IPS DF 6.9 (cell line): ENCODE results near the gene SCNN1G.
"Not testable (repeated sequence)": the region's sequence is repeated elsewhere in the genome, so short reads cannot be mapped to it uniquely, and the experiment has no call there.

Experiments
- DNase-seq: peaks from one replicate; pipeline ENCODE4 v3.0.0-alpha.2; 2013; ENCODE audit warnings: low read depth, low spot score
- H3K27ac ChIP-seq: one replicate; pipeline ENCODE4 v1.5.1; 2013; ENCODE audit warnings: low read length, control low read depth
- H3K27me3 ChIP-seq: 2 replicates; pipeline ENCODE4 v1.6.1; 2013; ENCODE audit warnings: mild to moderate bottlenecking, low read length; ENCODE audit not compliant: control insufficient read depth, insufficient read depth
- H3K36me3 ChIP-seq: 2 replicates; pipeline ENCODE4 v1.6.1; 2013; ENCODE audit warnings: low read length; ENCODE audit not compliant: control insufficient read depth, insufficient read depth
- H3K4me1 ChIP-seq: 2 replicates; pipeline ENCODE4 v1.6.1; 2013; ENCODE audit warnings: low read length; ENCODE audit not compliant: control insufficient read depth, insufficient read depth
- H3K4me3 ChIP-seq: 2 replicates; pipeline ENCODE4 v1.5.1; 2013; ENCODE audit warnings: mild to moderate bottlenecking, low read length
- H3K9me3 ChIP-seq: 2 replicates; pipeline ENCODE4 v1.6.1; 2013; ENCODE audit warnings: low read length, inconsistent platforms; ENCODE audit not compliant: control insufficient read depth, insufficient read depth
- WGBS: extraction: QIAGEN DNeasy Blood & Tissue Kit; methylation state at CpG from one replicate; pipeline ENCODE4 v1.1.7; 2013; ENCODE audit warnings: mixed read lengths, missing lambda C conversion rate; ENCODE audit not compliant: insufficient read length, insufficient coverage; 5-methylcytosine and 5-hydroxymethylcytosine counted together

SCNN1G gene

DNA sequence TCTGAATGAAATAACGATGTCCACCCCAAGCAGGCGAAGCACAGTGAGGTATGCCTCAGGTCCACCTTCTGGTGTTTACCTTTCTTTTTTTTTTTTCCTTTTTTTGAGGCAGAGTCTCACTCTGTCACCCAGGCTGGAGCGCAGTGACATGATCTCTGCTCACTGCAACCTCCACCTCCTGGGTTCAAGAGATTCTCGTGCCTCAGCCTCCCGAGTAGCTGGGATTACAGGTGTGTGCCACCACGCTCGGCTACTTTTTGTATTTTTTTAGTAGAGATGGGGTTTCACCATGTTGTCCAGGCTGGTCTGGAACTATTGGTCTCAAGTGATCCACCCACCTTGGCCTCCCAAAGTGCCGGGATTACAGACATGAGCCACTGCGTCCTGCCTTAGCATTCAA lies 38.2 kb upstream of the SCNN1G start:
- not testable (repeated sequence) for H3K27ac ChIP-seq, H3K4me1 ChIP-seq, DNase-seq, H3K36me3 ChIP-seq, H3K4me3 ChIP-seq, H3K9me3 ChIP-seq, H3K27me3 ChIP-seq
- no CpG with 5 or more reads among the region's 9 CpGs for WGBS

DNA sequence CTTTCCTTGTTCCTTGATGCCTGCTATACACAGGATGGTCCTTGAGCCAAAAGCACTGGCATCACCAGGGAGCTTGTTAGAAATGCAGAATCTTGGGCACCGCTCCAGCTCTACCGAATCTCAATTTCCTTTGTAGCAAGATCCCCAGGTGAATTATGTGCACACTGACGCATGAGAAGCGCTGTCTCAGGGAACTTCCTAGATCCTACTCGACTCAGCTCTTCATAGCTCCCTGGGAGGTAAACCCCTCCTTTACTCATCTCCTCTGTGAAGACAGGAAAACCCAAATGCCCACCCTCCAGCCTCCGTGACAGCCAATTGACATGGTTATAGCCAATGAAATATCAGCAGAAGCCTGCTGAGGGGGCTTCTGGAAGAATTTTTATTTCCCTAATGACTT lies 37.4 kb upstream of the SCNN1G start:
- no peak overlapping the region for H3K27ac ChIP-seq
- WGBS, result no CpG with 5 or more reads among the region's 6 CpGs
- no peaks in the 10 kb centered on the region for H3K36me3 ChIP-seq
- DNase-seq, result no peak
- no peaks in the 10 kb centered on the region for H3K27me3 ChIP-seq
- no peak overlapping the region for H3K4me3 ChIP-seq
- peaks cover 7% of the 10 kb centered on the region; the same call in 1 of the 2 replicates for H3K4me1 ChIP-seq
- H3K9me3 ChIP-seq, result no peaks in the 10 kb centered on the region

DNA sequence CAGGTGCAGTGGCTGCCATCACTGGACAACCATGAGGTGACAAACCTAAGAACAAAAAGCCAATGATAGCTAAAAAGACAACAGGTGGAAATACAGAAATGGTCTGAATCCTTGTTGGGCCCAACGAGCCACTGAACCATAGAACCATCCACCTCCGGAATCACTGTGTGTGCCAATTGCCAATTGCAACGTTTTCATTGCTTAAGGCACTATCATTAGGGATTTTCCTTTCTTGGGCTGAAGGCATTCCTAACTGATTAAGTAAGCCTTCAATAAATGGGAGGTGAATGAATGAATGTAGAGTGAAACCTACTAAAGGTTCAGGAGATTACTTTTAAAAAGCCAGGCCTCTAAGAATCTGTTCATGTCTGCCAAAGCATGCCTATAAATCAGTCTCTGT lies 36.9 kb upstream of the SCNN1G start:
- Histone ChIP-seq H3K4me1 (peaks cover 7% of the 10 kb centered on the region; the same call in 1 of the 2 replicates), H3K9me3 (no peaks in the 10 kb centered on the region), H3K27ac (no peak overlapping the region), H3K4me3 (no peak overlapping the region), H3K36me3 (no peaks in the 10 kb centered on the region), H3K27me3 (no peaks in the 10 kb centered on the region)
- DNase-seq, result no peak
- no CpG with 5 or more reads among the region's 3 CpGs for WGBS

DNA sequence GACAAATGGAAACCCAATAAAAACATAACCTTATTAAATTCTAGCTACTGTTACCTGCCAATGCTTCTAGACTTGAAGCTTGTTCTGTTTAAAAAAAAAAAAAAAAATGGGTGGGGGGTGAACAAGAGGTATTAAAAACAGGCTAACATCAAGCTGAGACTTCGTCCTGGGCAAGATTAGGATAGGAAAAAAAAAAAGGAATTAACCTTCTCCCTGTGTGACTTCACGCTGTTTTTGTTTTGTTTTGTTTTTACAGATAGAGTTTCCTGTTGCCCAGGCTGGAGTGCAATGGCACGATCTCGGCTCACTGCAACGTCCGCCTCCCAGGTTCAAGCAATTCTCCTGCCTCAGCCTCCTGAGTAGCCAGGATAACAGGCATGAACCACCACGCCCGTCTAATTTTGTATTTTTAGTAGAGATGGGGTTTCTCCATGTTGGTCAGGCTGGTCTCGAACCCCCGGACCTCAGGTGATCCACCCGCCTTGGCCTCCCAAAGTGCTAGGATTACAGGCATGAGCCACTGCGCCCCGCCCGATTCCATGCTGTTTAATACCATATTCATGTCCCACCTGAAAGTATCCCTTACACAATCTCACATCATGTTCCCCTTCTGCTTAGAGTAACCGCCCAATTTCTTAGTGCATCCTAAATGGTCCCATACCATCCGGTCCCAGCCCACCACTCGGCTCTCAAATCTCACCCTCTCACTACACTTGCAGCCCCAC lies 35.5 kb upstream of the SCNN1G start:
- peaks cover 7% of the 10 kb centered on the region; the same call in 1 of the 2 replicates for H3K4me1 ChIP-seq
- no peak for DNase-seq
- no CpG with 5 or more reads among the region's 17 CpGs for WGBS
- no peak overlapping the region for H3K4me3 ChIP-seq
- H3K27me3 ChIP-seq, result no peaks in the 10 kb centered on the region
- H3K27ac ChIP-seq, result no peak overlapping the region
- no peaks in the 10 kb centered on the region for H3K9me3 ChIP-seq
- no peaks in the 10 kb centered on the region for H3K36me3 ChIP-seq

DNA sequence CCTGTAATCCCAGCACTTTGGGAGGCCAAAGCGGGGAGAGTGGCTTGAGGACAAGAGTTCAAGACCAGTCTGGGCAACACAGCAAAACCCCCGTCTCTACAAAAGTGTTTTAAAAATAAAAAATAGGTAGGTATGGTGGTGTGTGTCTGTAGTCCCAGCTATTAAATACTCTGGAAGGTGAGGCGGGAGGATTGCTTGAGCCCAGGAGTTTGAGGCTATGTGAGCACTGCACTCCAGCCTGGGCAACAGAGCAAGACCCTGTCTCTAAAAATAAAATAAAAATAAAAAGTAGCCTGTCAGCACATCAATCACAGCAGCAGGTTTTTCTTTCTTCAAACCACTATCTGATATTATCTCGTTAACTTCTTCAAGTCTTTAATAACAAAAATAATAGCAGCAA lies 34.9 kb upstream of the SCNN1G start:
- no CpG with 5 or more reads among the region's 4 CpGs for WGBS
- Histone ChIP-seq H3K27me3 (no peaks in the 10 kb centered on the region), H3K27ac (no peak overlapping the region), H3K4me1 (peaks cover 7% of the 10 kb centered on the region; the same call in 1 of the 2 replicates), H3K4me3 (no peak overlapping the region), H3K36me3 (no peaks in the 10 kb centered on the region), H3K9me3 (no peaks in the 10 kb centered on the region)
- DNase-seq, result no peak

DNA sequence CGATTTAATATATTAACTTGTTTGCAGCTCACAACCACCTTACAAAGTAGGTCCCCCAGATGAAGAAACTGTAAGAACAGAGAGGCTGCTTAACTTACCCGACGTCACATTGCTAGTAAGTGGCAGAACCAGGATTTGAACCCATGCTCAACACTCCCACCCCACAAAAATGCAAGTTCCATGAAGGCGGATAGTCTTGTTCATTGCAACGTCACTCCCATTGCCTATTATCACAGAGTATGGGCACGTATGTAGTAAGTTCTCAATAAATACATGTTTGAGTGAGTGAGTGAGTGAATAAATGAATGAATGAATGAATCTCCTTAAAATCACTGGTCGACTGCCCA lies 34.4 kb upstream of the SCNN1G start:
- Histone ChIP-seq H3K27ac (no peak overlapping the region), H3K36me3 (no peaks in the 10 kb centered on the region), H3K4me1 (peaks cover 7% of the 10 kb centered on the region; the same call in 1 of the 2 replicates), H3K4me3 (peak overlapping the region; percentile 44; the same call in 1 of the 2 replicates), H3K9me3 (no peaks in the 10 kb centered on the region), H3K27me3 (no peaks in the 10 kb centered on the region)
- no CpG with 5 or more reads among the region's 7 CpGs for WGBS
- DNase-seq, result no peak

DNA sequence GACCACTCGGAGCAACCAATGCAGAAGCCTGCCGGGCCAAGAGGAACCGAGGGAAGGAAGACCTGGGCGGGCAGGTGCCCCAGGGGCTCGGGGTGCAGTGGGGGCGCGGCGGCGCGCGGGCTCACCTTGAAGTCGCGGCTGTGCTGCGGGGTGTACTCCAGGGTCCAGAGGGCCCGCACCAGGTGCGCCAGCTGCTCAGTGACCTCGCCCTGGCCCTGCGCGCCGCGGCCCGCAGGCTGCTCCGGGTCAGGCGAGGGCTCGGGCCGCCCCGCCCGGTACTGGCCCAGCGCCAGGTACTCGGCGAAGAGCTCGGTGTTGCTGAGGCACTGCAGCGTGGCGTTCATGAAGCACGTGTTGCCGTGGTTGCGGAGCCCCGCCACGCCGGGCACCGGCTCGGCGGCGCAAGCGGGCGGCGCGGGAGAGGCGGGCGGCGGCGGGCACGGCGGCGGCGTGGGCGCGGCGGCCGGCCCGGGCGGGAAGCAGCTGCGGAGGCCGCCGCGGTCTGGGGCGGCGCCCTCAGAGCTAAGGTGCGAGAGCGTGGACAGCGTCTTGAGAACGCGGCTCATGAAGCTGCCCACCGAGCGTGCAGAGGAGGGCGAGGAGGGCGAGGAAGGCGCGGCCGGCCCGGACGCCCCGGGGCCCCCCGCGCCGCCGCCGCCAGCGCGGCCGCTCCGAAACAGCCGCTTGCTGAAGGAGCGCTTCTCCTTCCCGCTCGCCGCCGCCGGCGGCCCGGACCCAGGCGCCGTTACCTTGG lies 33.9 kb upstream of the SCNN1G start:
- no peak for DNase-seq
- no peaks in the 10 kb centered on the region for H3K27me3 ChIP-seq
- H3K27ac ChIP-seq, result no peak overlapping the region
- H3K36me3 ChIP-seq, result no peaks in the 10 kb centered on the region
- no CpG with 5 or more reads among the region's 103 CpGs for WGBS
- no peaks in the 10 kb centered on the region for H3K9me3 ChIP-seq
- peak overlapping the region; percentile 44 for H3K4me3 ChIP-seq
- peaks cover 6% of the 10 kb centered on the region; the same call in 1 of the 2 replicates for H3K4me1 ChIP-seq

DNA sequence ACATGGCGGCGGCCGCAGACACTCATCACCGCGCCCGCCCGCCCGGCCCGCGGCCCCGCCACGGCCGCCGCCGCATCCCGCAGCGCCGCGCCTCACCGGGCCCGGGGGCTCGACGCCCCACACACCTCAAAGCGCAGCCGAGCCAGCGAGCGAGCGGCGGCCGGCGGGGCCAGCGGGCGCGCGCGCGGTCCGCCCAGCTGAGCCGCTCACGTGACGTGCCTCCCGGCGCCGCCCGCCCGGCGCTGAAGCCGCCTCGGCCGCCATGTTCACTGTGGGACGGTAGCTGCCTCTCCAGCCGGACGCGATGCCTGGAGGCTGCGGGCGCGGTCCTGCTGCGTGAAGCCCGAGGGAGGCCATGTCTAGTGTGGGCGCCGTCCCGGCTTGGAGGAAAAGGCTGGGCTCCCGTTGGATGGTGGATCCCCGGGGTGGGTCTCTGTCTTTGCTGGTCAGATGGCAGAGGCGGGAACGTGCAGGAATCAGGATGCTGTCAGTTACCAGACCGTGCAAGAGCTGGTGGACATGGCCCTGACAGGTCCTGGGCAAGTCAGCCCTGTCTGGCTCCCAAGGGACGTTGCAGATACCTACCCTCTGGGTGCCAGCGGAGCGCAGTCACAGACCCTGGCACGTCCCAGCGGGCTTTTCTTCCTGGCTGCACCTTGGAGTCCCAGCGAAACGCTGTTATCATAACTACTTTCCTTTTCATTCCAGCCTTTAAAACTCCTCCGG lies 33.1 kb upstream of the SCNN1G start, which contains the start of gene USP31:
Gene USP31, minus strand, starts transcription at position 186 of the 726 bp plus-strand sequence. Its CDS starts 182 bp downstream, at position 4.
- peaks cover 6% of the 10 kb centered on the region; the same call in 1 of the 2 replicates for H3K4me1 ChIP-seq
- no peaks in the 10 kb centered on the region for H3K9me3 ChIP-seq
- H3K4me3 ChIP-seq, result peak within 1 kb of the TSS; percentile 44
- peak; percentile 84 for DNase-seq
- no CpG with 5 or more reads among the region's 75 CpGs for WGBS
- H3K27ac ChIP-seq, result no peak within 1 kb of the TSS
- no peaks in the 10 kb centered on the region for H3K27me3 ChIP-seq
- no peaks in the 10 kb centered on the region for H3K36me3 ChIP-seq

DNA sequence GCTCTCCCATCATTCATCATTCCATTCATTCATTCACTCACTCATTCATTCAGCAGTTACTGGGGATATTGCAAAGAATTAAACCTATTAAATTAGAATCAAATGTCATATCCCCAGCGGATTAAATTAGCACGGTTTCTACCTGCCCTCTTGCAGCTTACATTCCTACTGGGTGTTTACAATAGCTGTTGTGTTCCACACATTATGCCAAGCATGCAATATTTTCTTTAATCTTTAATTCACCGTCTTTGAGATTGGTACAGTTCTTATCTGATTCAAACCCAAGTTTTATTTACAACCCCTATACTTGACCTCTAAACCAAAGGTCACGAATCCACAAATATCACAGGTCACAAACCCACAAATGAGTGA lies 32.6 kb upstream of the SCNN1G start:
- no peak for DNase-seq

DNA sequence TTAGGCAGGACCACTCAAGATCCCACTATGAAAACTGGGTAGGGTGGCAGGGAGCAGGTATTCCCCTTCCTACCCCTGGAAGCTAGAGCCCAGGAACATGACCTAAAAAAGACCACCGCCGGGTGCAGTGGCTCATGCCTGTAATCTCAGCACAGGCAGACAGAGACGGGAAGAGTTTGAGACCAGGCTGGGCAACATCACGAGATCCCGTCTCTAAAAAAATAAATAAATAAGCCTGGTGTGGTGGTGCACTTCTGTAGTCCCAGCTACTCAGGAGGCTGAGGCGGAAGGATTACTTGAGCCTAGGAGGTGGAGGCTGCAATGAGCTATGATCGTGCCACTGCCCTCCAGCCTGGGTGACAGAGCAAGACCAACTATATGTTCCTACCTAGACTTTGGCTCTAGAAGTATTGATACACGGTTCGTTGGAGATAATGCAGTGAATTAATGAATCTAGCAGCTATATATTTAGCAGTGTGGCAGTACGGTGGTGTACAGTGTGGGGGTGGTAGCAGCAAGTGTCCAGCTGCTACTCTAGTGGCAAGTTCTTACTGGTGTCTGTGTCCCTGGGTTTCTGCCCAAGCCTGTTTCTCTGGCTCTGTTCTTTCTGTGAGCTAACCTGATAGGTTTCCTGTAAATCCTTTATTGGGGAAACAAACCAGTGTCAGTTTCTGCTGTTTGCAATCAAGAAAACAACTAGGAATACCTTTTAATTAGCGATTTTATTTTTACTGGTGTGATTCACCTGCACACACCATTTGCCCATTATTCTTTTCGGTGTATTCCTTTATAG lies 30.0 kb upstream of the SCNN1G start:
- WGBS, result no CpG with 5 or more reads among the region's 12 CpGs
- H3K27ac ChIP-seq, result no peak overlapping the region
- H3K36me3 ChIP-seq, result no peaks in the 10 kb centered on the region

More for the DNA sequence above, 32.6 kb upstream of the SCNN1G start:
- Histone ChIP-seq H3K4me3 (no peak overlapping the region; the same call in 1 of the 2 replicates), H3K27ac (no peak overlapping the region), H3K4me1 (peaks cover 4% of the 10 kb centered on the region; the same call in 1 of the 2 replicates), H3K27me3 (no peaks in the 10 kb centered on the region), H3K36me3 (no peaks in the 10 kb centered on the region), H3K9me3 (no peaks in the 10 kb centered on the region)
- WGBS, result no CpG with 5 or more reads among the region's 4 CpGs

More for the DNA sequence above, 30.0 kb upstream of the SCNN1G start:
- no peaks in the 10 kb centered on the region for H3K9me3 ChIP-seq
- H3K4me1 ChIP-seq, result 0 out of 2 replicates have a peak, but pooled peaks cover 2% of the 10 kb centered on the region
- H3K27me3 ChIP-seq, result no peaks in the 10 kb centered on the region
- no peak overlapping the region for H3K4me3 ChIP-seq
- no peak for DNase-seq
